ENCODE results near the gene UHRF2.

The UHRF2 gene

GRCh38 chr9:6552033-6552432 lies 139.0 kb downstream of the UHRF2 start:
- peaks cover 4% of the 10 kb centered on the region for H3K27me3 Mint-ChIP-seq (ENCODE audit: low read depth)
- H3K4me1 Mint-ChIP-seq = peaks cover 46% of the 10 kb centered on the region
- no peak for TF ChIP-seq CTCF (IDR thresholded peaks at IDR 0.05; ENCODE audit: unreplicated experiment in 3 of 3)
- no peak overlapping the region for H3K4me3 Mint-ChIP-seq
- no peaks in the 10 kb centered on the region for H3K36me3 Mint-ChIP-seq (ENCODE audit: low read depth)
- no peaks in the 10 kb centered on the region for H3K9me3 Mint-ChIP-seq
- H3K27ac Mint-ChIP-seq = peak overlapping the region; percentile 42 to 77 (median 53)

- TF ChIP-seq CTCF (IDR thresholded peaks at IDR 0.05; ENCODE audit: unreplicated experiment in 3 of 3) = no peak
- peaks cover 46% of the 10 kb centered on the region for H3K4me1 Mint-ChIP-seq
- peak overlapping the region in 1 of 3 experiments; percentile 10 for H3K4me3 Mint-ChIP-seq
- H3K36me3 Mint-ChIP-seq (ENCODE audit: low read depth) = no peaks in the 10 kb centered on the region
- peak overlapping the region; percentile 42 to 77 (median 53) for H3K27ac Mint-ChIP-seq
- peaks cover 4% of the 10 kb centered on the region for H3K27me3 Mint-ChIP-seq (ENCODE audit: low read depth)
- no peaks in the 10 kb centered on the region for H3K9me3 Mint-ChIP-seq
Measured at GRCh38 chr9:6552498-6553121, 139.6 kb downstream of the UHRF2 start.

GRCh38 chr9:6553866-6554265 lies 140.9 kb downstream of the UHRF2 start:
- H3K4me1 Mint-ChIP-seq = peaks cover 41% of the 10 kb centered on the region
- no peaks in the 10 kb centered on the region for H3K9me3 Mint-ChIP-seq
- no peak overlapping the region for H3K27ac Mint-ChIP-seq
- H3K4me3 Mint-ChIP-seq = no peak overlapping the region
- no peaks in the 10 kb centered on the region for H3K36me3 Mint-ChIP-seq (ENCODE audit: low read depth)
- peaks cover 4% of the 10 kb centered on the region for H3K27me3 Mint-ChIP-seq (ENCODE audit: low read depth)
- TF ChIP-seq CTCF (IDR thresholded peaks at IDR 0.05; ENCODE audit: unreplicated experiment in 3 of 3) = no peak
